Stimulated activated CD4-positive, alpha-beta T cell treated with anti-CD3 and anti-CD28 coated beads, Interleukin-4, amount 100 ng/mL, for 48 hours (primary cell): ENCODE data around the gene DHRS4L2.
"Not testable (repeated sequence)": the region's sequence is repeated elsewhere in the genome, so short reads cannot be mapped to it uniquely, and the experiment has no call there.

Experiments used
- DNase-seq, 2 donors: peaks; one replicate each; pipeline ENCODE4 v3.0.0-alpha.2; 2020; ENCODE audit warnings: low read depth in 2 of 2

Gene DHRS4L2

DNA sequence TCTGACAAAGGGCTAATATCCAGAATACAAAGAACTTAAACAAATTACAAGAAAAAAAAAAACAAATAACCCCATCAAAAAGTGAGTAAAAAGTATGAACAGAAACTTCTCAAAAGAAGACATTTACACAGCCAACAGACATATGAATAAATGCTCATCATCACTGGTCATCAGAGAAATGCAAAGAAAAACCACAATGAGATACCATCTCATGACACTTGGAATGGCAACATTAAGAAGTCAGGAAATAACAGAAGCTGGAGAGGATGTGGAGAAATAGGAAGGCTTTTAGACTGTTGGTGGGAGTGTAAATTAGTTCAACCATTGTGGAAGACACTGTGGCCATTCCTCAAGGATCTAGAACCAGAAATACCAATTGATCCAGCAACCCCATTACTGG, 30.2 kb downstream of the DHRS4L2 start:
- DNase-seq, result not testable (repeated sequence)

DNA sequence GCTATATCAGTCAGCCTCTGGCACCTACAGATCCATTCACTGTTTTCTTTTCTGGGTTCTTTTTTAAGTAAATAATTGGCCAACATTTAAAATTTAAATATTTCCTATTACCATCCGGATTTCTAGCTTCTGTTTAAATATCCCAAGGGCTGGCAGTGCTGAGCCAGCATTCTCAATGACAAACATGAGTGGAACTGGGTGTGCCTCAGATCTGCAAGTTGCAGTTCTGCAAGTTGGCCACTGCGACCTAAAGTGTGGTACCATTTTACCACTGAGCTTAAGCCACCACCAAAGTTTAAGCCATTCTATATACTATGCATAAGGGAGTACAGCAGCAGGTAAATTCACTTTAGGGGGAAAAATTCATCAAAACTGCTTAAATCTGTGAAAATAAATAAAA, 31.2 kb downstream of the DHRS4L2 start:
- not testable (repeated sequence) for DNase-seq

DNA sequence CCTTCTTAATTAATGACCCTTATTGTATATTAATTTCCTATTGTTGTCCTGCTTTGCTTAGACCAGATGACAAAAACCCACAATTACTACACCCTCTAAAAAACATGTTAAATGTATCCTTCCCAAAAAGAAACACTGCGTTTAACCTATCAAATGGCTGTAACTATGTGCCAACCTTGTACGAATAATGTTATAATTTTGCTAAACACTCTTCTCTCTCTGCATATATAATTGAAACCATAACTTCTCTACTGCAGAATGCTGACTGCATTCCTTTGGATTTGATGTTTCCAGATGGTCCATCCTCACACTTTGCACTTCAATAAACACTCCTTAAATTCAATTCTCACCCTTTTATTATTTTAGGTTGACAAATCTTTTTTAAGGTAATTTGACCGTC, 31.8 kb downstream of the DHRS4L2 start:
- DNase-seq, result not testable (repeated sequence)

DNA sequence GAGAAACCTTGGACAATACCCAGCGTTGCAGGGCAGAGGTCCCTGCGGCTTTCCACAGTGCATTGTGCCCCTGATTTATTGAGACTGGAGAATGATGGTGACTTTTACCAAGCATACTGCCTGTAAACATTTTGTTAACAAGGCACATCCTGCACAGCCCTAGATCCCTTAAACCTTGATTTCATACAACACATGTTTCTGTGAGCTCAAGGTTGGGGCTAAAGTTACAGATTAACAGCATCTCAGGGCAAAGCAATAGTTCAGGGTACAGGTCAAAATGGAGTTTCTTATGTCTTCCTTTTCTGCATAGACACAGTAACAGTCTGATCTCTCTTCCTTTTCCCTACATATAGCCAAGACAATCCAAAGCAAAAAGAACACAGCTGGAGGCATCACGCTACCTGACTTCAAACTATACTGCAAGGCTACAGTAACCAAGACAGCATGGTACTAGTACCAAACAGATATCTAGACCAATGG, 36.2 kb downstream of the DHRS4L2 start:
- DNase-seq, result not testable (repeated sequence)

DNA sequence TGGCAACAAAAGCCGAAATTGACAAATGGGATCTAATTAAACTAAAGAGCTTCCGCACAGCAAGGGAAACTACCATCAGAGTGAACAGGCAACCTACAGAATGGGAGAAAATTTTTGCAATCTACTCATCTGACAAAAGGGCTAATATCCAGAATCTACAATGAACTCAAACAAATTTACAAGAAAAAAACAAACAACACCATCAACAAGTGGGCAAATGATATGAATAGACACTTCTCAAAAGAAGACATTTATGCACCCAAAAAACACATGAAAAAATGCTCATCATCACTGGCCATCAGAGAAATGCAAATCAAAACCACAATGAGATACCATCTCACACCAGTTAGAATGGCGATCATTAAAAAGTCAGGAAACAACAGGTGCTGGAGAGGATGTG, 41.0 kb downstream of the DHRS4L2 start:
- DNase-seq, result not testable (repeated sequence)

DNA sequence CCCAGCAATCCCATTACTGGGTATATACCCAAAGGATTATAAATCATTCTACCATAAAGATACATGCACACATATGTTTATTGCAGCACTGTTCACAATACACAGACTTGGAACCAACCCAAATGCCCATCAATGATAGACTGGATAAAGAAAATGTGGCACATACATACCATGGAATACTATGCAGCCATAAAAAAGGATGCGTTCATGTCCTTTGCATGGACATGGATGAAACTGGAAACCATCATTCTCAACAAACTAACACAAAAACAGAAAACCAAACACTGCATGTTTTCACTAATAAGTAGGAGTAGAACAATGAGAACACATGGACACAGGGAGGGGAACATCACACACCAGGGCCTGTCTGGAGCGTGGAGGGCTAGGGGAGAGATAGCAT, 42.6 kb downstream of the DHRS4L2 start:
- not testable (repeated sequence) for DNase-seq

DNA sequence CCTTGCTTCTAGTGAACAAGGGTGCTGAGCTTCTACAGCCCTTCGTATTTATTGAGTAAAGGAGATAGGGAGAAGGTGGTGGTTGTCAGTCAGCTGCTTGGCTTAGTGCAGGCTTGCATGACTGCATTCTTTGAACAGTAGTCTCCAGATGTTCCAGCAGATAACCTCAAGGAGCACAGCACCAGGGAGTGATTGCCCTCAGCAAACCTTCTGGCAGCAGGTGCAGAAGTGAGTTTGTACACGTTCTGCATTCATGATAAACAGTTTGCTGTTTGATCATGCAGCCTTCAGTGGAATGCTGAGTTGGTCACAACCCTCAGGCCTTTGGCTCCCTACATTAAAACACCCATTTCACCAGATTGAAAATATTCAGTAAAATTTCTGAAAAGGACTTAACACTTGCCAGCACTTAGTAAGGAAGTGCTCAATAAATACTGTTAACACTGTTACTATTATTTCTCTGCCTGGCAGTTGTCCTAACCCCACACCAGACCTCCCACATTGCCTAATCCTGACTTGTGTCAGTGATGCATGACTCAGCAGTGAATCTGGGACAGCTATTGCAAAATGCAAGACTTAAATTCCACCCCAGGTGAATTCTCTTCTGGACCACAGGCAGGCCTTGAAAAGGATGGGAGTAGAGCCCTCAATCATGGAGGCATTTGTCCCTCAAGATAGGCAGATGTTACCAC, 44.1 kb downstream of the DHRS4L2 start:
- DNase-seq, result no peak

DNA sequence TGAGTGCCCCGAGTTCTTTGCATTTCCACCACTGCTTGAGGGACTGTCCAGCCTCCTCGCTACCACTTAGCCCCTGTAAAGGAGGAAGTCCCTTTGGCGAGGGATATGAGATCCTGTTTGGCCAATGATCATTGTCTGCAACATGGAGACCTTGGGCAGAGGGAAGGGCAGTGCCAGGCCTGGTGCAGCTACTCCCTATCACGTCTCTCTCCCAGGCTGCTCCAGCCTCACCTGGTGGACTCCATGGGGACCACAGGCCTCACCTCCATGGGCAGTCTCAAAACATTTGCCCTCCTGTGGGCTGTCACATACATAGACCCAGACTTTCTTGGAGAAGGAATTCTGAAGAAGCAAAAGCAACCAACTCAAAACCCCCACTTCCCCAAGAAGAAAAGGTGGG, 47.0 kb downstream of the DHRS4L2 start:
- DNase-seq, result not testable (repeated sequence)

DNA sequence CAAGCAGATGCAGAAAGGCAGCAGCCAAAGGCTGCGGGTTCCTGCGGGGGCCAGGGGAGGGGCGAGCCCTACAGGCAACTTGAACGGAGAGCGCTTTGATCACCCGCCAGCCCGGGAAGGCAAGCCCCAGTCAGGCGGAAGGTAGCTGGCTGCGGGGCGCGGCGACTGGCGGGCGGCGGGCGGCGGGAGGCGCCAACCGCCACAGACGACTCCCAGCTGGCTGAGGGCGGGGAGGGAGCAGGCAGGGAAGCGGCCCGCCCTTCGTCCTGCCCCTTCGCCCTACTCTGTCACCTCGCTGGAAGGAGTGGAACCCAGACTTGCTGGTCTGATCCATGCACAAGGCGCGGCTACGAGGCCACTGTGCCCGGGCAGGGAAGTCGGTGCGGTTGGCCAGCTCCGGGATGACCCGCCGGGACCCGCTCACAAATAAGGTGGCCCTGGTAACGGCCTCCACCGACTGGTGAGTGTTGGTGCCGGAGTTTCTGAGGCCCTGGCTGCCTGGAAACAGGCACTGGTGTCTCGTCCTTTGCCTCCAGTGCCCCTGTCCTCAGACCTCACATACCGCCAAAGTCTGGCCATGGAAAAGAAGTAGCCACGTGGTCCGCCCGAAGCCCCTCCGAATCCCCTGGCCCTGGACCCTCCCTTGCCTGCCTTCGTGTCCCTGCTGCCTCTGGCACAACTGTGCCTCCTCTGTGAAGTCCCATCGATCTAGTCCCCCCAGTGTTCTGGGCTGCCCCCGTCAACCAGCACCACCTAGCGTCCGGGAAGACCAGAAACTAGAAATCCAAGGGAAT, 47.6 kb downstream of the DHRS4L2 start:
- peak; percentile 44 to 58 for DNase-seq

DNA sequence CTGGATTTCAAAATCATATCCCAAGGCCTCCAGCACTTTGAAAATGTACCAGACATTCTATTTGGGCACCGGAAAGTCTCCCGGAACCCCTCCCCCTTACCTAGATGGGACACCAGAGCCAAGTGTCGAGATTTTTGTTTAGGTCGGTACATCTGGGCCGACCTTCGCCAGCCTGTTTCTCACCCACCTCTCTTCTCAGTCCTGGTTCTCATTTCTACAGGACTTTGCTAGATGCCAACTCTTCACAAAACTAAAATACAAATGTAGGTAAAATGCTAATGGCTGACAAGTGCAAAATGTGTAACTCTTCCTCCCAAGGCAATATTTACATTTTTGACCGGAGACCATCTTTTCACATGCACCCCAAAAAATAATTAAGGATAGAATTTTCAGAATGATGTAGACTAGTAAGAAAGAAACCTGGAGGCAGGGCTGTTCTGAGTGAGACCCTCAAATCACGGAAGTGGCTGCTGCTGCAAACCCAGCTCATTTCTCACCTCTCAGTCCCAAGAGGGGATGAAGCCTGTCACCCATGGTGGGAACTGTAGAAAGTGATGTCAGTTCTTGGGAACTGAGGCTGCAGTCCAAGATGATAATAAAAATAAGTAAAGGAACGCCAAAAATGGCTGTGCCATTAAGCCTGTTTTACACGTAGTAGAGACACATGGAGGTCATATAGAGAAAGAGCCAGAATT, 48.4 kb downstream of the DHRS4L2 start:
- not testable (repeated sequence) for DNase-seq

DNA sequence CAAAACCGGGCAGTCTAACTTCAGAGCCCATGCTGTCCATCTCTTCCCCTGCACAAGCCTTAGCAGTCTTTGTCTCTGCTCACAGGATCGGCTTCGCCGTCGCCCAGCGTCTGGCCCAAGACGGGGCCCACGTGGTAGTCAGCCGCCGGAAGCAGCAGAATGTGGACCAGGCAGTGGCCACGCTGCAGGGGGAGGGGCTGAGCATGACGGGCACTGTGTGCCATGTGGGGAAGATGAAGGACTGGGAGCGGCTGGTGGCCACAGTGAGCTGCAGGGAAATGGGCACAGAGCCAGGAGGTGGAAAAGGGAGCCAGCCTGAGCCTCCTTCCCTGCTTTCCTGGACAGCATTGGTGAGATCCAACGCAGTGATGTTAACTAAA, 48.9 kb downstream of the DHRS4L2 start:
- no peak for DNase-seq

DNA sequence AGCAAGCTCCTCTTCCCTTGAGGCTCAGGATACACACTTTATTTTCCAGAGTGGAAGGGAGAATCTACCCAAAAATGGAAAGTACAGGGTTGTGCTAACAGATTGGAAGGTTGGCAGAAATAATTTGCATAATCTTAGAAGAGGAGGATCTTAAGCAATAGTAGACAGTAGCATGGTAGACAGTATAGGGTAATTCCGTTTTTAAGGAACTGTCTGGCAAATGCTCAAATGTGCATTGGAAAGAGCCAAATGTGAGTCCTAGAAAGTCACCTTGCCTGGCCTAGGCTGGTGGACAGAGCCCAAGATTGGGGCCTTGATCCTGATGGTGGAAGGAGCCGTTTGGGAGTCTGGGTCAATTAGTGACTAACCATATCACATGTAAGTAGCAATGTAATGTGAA, 50.0 kb downstream of the DHRS4L2 start:
- no peak for DNase-seq

DNA sequence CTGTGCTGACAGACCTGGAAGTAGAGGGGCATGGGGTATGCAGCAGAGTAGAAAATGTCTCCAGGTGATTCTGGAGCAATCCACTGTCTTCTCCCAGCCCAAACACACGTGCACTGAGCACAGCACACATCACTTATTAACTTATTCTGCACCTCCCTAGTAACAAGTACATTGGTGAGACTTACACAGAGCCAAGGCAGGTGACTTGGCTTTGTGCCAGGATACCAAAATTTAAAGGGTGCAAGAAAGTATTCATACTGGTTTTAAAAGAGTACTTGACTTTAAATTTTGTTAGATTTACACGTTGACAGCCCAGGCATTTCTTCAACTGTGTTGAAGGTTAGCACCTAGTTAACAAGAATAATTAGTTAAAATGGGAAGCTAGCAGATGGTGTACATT, 52.0 kb downstream of the DHRS4L2 start:
- DNase-seq, result no peak

DNA sequence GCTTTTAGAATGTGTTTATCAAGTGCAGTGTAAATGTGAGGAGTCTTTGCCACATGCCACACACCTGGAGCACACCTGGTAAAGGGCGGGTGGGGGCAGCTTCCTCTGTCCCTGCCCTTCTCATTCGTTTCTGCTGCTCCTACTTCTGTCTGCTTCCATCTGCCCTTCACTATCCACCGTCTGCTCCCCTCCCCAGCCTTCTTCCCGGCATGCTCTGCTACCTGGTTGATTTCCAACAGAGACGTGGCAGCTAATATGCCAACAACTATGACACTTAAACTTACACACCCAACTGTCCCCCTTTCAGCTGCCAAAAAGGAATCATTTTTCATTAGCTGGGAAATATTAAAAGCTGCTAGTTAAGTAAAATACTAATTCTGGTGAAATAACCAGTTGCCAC, 54.0 kb downstream of the DHRS4L2 start:
- DNase-seq, result no peak

DNA sequence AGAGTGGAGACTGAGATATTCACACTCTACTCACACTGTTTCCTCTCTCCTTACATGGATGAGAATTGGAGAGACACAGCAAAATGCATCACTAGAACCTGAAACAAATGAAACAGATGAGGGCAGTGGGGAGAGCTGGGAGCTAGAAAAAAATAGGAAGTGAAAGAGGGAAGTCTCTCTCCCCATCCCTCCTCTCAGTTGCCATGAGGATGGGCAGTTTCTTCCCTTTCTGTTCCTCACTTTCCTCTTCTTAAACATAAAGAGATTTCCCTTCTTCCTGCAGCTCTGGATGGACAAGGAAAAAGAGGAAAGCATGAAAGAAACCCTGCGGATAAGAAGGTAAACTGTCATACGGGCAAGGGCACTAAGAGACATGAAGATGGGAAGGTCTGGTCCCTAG, 60.3 kb downstream of the DHRS4L2 start:
- not testable (repeated sequence) for DNase-seq

DNA sequence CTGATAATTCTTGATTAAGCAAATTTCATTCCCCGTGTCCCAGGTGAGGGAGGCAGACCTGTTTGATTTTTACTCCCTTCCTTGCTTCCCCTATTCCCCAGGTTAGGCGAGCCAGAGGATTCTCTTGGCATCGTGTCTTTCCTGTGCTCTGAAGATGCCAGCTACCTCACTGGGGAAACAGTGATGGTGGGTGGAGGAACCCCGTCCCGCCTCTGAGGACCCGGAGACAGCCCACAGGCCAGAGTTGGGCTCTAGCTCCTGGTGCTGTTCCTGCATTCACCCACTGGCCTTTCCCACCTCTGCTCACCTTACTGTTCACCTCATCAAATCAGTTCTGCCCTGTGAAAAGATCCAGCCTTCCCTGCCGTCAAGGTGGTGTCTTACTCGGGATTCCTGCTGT, 62.0 kb downstream of the DHRS4L2 start:
- not testable (repeated sequence) for DNase-seq

DNA sequence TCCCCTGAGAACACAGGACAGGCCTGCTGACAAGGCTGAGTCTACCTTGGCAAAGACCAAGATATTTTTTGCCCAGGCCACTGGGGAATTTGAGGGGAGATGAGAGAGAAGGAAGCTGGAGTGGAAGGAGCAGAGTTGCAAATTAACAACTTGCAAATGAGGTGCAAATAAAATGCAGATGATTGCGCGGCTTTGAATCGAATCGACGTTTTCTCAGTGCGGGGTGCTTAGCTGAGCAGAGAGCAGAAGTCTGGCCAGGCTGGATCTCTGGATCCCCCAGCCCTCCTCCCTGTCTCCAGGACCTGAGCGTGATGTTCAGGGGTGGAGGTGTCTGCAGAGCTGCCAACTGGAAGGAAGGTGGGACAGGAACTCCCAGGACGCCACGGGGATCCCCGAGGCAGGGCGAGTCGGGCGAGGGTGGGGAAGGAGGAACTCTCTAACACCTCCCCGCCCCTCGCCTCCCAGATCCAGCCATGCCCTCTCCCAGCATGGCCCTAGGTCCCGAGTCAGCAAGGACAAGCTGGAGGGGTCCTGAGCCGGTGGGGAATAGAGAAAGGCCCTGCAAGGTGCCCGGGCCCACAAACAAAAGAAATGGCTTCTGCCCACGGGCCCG, 62.6 kb downstream of the DHRS4L2 start:
- DNase-seq, result no peak

DNA sequence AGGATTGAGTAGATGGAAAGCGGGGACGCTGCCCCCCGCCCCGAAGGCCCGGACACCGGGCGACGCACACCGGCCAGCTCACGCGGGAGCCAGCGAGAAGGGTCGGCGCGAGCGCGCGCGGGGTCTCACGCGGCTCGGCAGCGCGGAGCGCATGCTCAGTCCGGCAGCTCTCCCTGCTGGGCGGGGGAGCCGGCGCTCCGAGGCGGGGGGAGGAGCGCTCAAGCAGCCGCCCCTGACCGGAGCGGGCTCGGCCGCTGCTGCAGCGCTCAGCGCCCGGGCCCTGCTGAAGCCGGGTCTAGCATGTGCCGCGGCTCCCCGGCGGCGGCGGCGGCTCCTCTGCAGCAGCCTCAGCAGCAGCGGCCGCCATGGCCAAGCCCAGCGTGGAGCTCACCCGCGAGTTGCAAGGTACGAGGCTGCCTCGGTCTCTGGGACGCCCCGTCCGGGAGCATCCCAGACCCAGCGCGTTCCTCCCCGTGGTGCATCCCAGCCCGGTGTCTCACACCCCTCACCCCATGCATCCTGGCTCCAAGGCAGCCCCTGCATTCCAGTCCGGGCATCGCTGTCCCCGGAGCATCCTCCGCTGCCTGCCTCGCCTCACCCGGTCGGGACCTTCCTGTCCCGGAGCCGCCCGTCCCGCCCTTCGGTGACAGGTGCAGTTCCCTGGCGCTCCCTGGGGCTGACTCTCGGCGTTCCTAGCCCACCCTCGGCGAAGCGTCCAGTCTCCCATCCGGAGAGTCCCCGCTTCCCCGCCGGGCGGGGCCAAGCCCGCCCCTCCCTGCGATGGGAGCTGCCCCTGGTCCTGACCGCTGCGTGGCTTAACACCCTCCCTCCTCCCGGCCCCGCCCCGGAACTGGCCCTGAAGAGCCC, 63.3 kb downstream of the DHRS4L2 start, which contains the start of gene CARMIL3:
CARMIL3 (plus strand) TSS at position 221 of the 867 bp plus-strand sequence; CDS start at position 366, 145 bp downstream.
- peak; percentile 37 to 53 for DNase-seq

DNA sequence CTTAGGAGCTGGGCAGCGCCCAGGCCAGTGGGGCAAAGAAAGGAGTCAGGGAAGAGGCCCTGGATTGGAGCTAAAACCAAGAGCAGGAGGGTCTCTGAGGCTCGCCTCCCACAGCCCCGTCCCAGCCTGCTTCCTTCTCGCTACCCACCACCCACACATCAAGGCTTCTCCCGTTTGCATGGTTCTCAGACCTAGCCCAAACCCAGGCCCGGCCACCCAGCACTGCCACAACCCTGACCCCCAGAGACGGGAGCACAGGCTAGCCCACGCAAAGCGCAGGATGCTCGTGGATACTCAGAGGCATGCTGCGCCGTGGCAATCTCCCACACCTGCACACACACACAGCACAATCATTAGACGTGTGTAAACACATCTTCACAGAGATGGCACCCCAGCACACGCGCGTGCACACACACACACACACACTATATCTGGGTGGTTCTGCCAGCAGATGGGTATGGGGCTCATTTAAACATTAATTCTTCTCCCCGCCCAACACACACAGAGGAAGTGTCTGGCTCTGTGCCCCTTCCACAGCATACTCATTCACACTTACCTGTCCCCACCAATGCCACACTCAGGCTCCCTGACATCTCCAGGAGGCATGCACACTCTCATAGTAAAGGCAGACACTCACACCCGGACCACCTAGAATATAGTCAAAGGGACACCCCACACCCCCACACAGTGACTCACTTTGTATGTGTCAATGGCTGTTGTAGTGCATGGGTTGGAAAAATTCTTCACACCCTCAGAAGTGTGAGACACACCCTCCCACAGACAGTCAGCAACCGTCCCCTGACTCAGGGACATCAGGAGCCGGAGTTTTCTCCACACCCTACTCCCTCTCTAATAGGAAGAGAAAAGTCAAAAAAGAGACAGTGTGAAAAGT, 64.2 kb downstream of the DHRS4L2 start:
- DNase-seq, result peak; percentile 11 to 53
